ENCODE data around the gene DLG2.

The DLG2 gene

DNA sequence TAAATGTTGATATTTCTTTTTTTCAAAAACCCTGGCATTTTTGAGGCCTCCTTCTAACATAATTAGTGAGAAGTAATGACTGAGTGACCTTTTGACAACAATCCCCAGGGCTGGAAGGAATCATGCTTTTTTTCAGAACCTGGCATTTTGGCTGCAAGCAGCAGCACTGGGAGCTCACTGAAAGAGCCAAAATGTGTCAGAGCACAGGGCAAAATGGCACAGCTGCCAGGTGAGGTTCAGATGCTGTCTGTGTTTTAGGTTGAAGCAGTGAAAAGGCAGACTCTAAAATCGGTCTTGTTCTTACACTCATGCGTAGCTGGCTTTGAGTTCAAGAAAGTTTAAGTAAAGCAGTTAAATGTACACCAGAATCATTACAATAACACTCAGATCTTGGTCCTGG is 1063.8 kb downstream of the DLG2 start:
- DNase-seq (ENCODE audit: low spot score), result no peak

DNA sequence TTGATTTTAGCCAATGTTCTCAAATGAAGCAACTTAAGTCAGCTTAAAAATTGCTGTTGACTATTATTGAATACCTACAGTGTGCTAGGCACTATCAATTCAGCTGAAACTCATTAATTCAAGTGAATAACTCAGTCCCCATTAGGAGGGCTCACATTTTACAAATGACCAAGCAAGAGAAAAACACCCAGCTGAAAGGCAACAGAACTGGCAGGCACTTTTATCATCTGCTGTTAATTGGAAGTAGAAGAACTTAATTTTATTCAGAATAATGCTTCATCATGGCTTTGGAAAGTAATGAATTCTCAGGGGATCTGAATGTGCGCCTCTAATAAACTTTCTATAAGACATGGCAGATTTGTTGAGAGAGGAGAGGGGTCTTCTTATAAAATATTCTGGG is 1066.9 kb downstream of the DLG2 start:
- no peak for DNase-seq (ENCODE audit: low spot score)

DNA sequence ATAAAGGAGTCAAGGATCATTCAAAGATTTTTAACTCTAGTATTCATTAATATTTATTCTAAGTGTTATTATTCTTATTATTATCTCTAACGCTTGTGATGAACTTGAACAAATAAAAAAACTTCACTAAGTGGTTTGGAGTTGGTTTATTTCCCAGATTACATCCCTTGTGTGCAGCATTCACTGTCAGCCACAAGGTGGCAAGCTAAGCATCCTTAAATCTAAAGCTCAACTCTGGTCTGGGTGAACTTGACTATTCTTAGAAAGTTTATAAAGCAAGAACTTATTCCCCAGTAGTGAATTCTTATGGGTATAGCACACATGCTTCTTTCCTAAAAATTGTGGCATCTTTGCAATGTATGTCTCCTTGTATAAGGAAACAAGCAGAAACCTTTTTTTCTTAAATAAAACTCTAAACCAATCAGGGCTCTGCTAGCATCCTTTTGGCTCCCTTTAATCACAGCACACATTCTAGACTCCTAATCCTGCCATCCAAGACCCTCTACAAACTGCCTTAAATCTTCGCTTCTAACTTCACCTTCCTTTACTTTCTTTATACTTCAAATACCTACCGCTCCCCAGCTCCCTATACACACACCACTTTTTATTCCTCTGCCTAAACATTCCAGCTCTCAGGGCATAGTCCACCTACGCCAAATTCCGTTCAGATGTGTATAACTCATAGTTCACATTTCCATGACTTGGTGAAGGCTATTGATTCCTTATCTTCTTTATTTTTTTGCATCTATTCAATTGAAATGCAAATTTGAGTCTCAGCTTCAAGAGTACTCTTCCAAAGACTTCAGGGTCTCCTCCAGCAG is 1068.8 kb downstream of the DLG2 start:
- DNase-seq (ENCODE audit: low spot score), result peak; percentile 21

DNA sequence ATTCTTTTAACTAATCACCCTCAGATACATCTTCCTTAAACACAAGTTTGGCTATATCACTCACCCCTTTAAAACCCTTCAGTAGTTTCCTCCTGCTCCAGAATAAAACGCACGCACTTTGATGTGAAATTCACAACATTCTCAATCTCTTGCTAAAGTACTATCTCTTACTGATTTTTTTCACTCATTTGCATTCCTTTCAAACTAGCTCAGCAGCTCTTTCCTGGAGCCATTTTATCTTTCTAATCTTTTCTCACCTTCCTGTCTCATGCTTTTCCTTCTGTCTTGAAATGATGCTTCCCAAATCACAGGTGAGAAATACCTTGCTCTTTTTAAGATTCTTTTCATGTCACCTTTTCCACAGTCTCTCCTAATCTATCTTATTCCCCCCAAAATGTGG is 1074.4 kb downstream of the DLG2 start:
- no peak for DNase-seq (ENCODE audit: low spot score)

DNA sequence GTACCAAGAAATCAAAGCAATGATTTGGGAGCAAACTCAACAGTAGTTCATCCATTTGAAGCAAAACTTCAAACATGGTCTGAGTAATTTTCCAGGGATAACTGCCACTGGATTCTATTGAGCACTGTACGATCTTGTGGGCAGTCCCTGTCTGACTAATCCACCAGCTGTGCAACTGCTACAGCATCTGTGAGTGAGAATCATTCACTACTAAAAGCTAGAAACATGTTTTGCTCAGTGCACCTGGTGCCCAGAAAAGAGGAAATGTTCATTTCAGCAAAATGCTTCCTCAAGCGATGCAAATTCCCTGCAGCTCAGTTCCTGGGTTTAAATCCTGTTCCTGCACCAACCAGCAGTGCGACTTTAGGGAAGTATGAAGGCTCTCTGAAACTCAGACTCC is 1077.9 kb downstream of the DLG2 start:
- DNase-seq (ENCODE audit: low spot score), result no peak

DNA sequence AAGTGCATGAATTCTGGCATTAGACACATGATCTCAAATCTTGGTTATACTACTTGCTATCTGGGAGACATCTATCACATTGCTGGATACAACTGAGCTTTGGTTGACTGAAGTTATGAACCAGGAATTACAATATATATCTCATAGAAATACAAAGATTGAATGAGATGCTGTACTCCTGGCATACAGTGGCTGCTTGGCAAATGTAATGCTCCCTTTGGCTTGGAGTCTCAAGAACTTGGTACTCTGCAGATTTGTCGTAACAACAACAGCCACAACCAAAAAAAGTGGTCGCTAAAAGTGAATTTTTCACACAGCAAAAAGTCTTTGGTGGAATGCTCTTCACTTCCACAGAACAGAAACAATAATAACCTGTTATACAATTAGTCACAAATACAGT is 1082.6 kb downstream of the DLG2 start:
- no peak for DNase-seq (ENCODE audit: low spot score)

DNA sequence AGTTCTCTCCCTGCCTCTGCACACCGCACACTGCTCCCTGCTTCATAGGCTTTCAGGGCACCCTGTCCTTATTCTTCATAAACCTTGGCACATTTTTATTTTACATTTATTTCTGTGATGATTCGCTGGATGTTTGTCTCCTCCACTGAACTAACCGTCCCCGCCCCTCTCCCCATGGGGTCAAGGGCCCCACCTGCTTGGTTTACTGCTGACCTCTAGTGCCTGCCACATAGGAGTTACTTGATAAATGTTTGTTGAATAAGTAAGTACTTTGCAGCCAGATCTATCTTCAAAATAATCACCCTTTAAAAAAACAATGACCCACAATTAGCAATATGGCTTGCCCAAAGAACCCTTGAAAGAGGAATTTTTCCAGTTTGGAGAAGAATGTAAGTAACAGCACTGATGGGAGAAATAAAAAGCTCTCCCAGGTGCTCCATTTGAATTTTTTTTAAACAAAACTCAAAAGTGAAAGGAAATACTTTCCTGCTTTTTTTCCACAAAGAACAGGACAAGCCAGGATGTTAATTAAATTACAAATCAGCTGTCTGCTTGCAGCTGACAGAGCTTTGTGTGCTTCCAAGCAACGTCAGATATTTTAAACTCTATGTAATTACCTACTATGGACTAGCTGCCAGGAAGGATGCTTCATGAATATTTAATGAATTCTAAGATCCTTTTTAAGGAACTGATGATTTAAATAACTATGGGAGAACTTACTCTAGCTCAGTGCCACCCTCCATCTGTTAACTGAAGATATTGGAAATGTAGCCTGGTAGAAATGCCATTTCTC is 1083.6 kb downstream of the DLG2 start:
- DNase-seq (ENCODE audit: low spot score), result no peak

DNA sequence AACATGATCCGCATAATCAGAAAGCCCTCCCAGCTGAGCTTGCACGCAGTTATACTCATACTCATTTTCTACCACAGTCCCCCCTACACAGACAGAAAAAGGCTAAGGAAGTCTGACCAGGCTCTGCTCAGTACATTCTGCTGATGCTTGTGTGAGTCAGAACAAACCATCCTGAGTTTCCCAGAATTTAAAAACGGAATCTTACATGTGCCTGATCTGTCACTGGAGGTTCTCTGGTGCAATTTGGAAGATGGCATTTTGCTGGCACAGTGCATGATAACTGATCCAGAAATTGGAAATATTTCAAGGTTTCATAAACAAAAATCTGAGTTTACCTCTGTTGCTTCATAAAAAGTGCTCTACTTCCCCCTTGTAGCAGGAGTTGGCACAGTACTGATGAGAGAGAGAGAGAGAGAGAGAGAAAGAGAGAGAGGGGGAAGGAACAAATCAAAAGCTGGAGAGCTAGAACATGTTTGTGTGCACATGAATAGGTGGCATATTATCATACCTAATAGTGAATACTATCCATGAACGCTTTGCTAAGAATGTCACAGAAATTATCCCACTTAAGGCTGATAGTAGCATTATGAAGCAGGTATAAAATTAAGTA is 1085.3 kb downstream of the DLG2 start:
- no peak for DNase-seq (ENCODE audit: low spot score)

DNA sequence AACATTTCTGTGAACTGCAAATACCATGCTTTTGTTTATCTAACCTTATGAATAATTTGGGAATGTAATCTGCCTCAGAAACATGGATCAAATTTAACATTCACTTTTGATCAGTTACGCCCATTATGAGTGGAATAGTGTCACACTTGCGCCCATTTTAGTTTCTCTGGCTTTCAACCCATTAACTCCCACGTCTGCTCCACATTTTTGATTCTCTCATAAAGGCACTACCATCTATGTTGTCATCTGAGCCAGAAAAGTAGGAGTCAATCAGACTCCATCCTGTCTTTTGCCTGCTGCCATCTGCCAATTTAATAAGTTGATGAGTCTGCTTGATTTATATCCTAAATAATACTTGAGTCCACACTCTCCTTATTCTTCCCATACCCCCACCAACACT is 1090.7 kb downstream of the DLG2 start:
- DNase-seq (ENCODE audit: low spot score), result no peak

DNA sequence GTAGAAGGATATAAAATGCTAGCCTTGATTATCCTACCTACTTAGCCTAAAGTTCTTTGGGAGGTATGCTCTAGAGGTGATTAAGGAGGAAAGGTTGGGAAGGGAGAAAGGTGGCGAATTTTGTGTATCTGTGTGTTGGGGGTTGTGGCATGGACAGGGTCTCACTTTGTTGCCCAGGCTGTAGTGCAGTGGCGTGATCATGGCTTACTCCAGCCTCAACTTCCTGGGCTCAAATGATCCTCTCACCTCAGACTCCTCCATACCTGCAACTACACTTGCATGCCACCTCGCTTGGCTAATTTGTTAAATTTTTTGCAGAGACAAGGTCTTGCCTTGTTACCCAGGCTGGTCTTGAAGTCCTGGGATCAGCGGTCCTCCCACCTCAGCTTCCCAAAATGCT is 1094.8 kb downstream of the DLG2 start:
- no peak for DNase-seq (ENCODE audit: low spot score)

DNA sequence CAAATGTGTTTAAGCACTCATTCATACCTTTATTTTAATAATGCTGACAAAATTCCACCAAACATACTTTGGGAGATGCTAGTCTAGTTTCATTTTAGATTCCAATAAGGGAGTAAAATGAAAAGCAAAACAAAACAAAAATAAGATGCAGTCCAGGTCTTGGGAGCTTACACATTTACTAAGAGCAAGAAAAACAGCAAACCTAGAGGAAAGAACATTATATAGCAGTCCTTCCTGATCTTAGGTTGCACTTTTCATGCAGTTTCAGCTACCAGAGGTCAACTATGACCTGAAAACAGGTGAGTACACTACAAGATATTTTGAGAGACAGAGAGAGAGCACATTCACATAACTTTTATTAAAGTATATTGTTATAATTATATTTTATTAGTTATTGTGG is 1100.9 kb downstream of the DLG2 start:
- DNase-seq (ENCODE audit: low spot score), result no peak

DNA sequence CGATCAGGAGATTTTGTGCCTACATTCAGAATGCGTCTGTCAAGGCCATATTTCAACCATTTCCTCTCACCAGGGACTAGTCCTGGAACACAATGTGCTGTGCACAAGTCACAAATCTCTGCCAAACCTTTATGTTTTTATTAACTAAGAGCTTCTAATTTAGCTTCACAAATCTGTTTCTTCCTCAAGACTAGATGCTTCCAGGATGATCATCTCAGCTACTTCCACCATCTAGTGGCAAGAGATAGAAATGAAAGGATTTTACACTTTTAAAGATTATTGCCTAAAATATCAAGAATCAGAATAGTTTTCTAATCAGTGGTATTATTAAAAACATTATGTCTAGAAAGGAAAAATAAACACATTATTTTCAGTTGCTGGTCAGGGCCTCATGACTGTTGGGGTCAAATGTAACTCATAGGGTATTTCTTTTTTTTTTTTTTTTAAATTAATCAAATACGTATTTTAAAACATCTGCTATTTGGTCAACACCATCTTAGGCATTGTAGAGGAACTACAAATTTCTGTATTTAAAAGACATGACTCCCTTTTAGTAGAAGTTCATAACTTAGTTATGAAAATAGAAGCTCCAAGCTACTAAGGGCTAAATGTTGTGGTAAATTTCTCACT is 1102.6 kb downstream of the DLG2 start:
- DNase-seq (ENCODE audit: low spot score), result peak; percentile 17

DNA sequence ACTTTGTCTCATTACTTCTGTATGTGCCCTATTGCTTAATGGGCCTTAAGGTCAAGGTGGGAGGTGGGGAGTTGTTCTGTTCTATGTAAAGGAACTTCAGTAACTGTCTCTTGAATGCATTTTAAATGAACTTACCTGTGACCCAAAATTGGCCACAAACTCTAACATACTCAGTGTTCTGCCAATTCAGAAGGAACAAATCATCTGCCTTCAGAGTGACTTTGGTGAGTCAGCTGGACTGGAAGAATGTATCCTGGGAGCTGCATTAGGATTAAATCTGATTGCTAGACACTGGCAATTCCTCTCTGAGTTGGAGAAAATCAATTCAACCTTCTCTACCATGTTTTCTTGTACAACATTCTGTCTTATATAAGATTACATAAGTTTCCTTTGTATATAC is 1104.8 kb downstream of the DLG2 start:
- no peak for DNase-seq (ENCODE audit: low spot score)

DNA sequence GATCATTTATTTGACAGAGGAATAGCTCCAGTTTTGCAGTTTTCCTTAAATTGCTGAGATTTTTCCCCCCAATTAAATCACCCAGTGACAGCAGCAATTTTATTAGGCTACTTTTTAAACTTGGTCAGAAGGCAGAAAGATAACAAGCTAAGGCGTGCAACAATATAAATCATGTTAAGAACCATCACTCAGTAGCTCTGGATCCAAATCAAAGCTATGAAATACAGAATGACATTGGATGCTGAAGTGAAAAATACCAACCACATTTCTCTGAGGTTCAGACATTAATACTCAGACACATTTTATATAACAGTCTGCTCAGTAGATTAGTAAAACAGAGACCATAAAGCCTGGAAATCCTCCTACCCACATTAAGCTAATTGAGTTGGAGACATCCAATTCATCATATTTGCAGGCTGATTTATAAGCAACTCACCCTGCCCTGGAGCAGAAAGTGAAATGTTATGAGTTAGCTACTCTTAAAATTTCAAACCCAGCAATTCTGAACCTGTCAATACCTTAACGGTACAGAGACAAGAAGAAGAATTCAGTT is 1108.4 kb downstream of the DLG2 start:
- no peak for DNase-seq (ENCODE audit: low spot score)

DNA sequence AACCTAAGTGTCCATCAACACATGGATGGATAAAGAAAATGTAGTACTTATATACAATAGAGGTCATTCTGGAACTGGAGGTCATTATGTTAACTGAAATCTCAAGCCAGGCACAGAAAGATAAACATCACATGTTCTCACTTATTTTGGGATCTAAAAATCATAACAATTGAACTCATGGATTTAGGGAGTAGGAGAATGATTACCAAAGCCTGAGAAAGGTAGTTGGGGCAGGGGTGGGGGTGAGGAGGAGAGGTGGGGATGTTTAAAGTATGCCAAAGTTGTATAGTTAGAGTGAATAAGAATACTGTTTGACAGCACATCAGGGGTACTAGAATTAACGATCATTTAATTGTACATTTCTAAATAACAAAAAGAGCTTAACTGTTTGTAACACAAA is 1112.7 kb downstream of the DLG2 start:
- DNase-seq (ENCODE audit: low spot score), result no peak

DNA sequence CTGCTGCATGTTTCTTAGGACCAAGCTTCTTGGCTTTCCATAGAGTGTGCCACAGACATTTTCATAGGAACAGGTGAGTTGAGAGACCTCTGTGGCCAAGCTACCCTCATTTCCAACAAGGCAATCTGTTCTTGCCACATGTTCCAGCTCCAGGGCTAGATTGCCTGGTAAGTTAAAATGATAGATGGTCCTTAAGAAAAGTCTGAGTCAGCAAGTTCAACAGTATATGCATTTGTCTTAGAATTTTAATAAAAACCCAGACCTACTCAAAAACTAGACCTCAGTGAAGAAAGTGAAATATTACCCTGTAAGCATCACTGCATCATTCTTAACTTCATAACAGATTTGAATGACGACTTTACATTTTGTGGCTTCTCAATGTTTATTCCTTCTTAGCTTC is 1123.6 kb downstream of the DLG2 start:
- DNase-seq (ENCODE audit: low spot score), result no peak

DNA sequence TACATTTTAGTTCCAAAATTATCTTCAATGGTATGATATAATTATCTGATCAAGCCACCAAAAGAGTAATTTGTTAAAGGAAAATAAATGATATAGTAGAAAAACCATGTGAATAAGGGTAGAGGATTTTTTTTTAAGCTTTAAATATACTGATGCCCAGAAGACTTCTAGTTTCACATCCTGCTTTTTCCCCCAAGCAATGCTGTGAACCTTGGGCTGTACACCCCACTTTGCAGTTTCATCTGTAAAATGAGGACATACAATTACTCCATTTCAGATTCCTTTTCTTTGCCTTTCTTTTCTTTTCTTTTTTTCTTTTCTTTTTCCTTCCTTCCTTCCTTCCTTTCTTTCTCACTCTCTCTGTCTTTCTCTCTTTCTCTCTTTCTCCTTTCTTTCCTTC is 1125.4 kb downstream of the DLG2 start:
- no peak for DNase-seq (ENCODE audit: low spot score)

DNA sequence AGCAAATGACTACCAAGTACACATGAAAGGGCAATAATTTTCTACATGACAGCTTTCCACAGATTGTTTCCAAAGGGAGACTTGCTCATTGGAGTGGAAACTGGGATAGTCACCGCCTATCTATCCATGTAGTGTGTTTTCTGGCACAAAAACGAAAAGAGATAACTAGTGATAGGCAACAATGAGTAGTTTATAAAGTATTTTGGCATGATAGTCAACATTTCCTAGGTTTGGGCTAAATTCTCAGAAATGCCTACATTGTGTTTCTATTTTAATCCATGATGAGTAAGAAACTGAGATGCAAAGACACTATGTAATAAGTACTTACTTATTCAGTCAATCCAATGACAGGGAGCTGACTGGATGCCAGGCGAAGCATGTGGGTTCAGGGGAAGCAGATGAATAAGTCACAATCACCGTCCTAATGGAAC is 1129.1 kb downstream of the DLG2 start:
- DNase-seq (ENCODE audit: low spot score), result no peak

DNA sequence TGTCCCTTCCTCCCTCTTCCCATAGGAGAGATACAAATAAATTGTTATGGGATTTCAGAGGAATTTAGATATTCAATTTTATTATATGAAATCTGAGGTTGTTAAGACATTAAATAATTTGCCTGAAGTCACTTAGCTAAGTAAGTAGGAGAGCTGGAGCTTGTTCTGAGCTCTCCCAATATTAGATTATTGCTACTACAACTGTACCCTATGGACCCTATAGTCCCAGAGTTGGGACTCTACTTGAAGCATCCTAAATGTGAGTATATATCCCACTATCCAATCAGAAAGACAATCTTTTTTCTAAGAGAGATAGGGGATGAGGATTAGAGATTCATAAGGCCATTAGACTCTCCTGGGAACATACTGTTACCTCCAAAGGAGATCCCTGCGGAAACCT is 1130.0 kb downstream of the DLG2 start:
- no peak for DNase-seq (ENCODE audit: low spot score)

DNA sequence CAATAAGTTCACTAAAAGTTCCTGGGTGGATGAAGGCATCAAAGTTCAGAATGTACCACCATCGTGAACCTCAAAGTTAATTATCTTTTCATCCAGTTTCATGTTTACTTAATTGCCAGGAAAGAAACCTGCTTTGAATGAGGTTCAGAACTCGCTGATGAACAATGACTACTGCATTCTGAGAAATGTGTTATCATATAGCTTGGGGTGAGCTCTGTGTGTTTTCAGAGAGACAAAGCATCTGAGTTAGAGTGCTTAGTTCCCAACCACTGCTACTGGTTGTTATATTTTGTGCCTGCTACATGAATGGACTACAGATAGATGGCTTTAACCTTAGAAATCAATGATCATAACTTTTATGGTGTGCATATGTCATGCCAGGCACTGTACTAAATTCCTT is 1131.0 kb downstream of the DLG2 start:
- no peak for DNase-seq (ENCODE audit: low spot score)

DNA sequence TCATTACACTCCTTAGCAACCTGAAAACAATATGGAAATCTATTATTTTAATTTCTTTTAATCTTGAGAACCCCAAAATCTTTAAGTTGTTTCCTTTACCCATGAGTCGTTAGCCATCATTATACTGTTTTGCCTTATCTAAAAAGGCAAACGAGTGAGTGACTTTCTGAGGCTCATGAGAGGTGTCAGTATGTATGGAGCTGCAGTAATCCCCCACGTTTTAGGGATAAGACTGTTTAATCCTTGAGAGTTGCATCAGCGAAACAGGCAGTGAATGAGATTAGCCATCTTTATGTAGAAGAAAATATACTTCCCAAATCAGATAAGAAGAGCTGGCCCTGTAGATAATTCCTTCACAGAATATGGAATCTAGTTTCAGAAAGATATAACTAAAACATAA is 1147.0 kb downstream of the DLG2 start:
- DNase-seq (ENCODE audit: low spot score), result no peak

DNA sequence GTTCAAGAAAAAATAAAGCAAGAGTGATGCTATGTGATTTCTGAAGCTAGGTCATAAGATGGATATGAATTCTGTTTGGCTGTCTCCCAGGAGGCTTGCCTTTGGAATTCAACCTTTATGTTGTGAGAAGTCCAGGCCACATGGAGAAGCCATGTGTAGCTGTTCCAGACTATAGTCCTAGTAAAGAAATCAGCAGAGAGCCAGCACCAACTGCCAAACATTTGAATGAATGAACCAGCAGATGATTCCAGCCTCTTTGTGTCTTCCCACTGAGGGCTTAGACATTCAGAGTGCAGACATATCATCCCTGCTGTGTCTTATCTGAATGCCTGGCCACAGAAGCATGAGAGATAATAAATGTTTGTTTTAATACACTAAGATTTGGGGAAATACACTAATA is 1150.6 kb downstream of the DLG2 start:
- DNase-seq (ENCODE audit: low spot score), result no peak
